ENCODE results near the gene GRID1. TPM values are rescaled to one million over a fixed set of nuclear protein-coding genes. Genes with fewer than 3 reads are reported as not detected.

The GRID1 gene
- total RNA-seq, 1 donor from 2014 or later = 0.20 TPM

DNA sequence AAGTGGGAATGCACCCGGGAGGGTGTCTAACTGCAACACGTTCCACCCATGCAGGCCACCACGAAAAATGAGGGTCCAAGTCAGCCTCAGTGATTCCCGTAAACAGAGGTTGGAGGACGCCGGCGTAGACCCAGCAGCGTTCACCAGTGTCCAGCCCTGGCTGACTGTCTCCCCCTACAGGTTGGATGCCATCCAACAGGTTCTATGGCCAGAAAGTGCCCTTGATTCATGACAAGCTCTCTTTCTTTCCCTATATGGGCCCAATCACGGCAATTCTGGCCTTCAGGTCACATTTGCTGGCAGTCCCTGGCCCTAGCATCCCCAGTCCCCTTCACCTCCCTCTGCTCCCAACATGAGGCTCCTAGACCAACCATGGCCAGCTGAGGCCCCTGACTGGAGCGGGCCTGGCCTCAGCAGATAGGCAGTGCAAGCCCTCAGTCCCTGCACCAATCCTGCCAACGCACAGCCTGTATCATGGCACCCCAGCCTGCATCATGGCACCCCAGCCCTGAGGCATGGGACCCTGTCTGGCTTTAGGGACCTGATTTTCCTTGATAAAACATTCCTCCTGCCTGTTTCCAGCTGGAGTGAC lies 227.4 kb downstream of the GRID1 start:
- DNase-seq (ENCODE audit: low read depth) = no peak

DNA sequence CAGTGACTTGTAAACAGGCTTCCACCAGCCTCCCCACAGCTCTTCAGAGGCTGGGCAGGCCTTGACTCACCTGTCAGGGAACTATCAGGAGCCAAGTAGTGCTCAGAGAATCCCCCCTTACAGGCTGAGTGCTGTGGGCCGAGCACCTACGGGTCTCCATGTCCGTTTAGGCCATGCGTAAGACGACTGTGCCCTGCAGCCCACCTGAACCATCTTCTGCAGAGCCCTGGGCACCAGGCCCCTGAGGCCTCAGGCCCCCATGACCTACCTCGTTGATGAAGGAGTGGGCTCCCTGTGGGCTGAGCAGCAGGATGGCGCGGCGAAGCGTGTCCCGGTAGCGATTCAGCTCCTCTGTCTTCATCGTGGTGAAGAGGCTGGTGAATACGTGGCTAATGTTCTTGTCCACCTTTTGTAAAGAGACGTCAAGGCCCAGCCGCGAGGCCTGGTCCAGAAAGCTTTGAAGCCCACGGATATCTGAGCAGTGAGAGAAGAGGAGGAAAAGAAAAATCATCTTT lies 228.0 kb downstream of the GRID1 start:
- no peak for DNase-seq (ENCODE audit: low read depth)

DNA sequence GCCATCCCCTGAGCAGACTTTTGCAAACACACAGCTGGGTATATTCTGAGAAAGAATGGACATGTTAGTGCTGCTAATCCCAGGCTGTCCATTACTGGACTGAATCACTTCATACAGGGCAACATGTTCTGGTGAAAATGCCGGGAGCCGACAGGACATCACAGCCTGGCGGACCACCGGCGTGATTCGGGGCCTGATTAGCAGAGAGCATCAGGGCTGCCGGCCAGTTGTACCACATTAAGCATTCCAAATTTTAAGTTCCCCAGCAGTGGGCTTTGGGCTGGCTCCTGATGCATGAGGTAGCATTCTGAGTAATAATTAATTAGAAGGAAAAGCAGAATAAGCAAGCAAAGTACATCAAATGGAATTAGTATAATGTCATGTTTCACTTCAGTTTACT lies 229.0 kb downstream of the GRID1 start:
- DNase-seq (ENCODE audit: low read depth) = no peak

DNA sequence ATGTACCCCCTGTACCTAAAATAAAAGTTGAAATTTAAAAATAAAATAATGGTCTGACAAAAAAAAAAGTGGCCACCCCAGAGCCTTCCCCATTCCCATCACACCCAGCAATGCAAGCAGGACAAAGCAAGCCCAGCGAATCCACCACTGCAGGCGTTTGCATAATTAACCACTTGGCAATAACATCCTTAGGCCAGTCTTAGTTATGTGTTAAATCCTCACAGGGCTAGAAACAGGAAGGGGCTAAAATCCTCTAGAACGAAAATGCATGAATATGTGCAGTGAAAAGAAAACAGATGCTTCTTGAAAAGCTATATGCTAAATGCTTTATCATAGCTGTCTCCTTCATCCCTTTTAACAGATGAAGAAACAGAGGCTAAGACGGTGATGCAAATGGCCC lies 229.7 kb downstream of the GRID1 start:
- DNase-seq (ENCODE audit: low read depth) = no peak

DNA sequence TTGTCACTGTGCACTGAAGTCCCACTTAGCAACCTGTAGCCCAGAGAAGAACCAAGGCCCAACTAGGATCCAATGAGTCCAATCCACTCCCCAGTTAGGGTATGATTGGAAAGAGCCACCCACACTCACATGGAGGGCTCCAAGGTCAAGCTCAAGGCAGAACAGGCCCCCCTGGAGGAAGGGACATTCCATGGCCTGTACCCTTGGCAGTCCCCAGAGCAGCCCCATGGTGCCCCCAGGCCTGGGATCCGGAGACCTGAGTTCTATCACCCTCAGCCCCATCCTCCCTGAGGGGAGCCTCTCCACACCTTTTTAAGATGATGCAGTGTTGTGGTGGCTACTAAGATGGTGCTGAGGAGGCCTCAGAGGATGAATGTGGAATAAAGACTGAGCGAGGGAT lies 231.4 kb downstream of the GRID1 start:
- no peak for DNase-seq (ENCODE audit: low read depth)

DNA sequence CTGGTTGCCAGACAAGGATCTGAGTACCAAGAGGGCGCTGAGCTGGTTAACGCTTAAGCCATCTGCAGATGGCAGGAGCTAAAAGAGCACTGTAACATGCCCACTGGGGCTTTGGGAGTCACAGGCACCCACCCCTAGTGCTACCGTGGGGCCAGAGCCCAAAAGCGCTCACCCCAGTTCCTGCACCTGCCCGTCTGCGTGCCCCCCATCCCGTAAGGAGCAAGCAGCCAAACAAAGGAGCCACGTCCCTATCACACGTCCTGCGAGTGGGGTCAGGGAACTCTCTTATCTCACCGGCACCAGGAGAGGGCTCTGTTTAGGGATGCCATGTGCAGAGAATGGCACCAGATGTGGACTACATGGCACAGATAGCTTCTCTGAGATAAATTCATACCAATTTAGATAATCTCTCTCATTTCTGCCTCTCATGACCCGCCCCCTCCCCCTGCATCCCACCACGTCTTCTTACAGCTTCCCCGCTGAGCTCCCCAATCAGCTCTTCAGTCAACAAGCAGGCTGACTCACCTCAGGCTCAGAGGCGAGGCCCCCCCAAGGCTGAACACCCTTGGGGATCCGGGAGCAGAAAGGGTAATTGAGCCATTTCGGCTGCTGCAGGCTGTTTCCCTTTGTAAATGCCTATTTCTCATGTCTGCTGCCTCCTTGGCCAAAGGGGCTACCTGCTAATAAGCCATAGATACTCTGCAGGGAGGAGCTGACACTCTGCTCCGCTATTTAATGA lies 235.7 kb downstream of the GRID1 start:
- no peak for DNase-seq (ENCODE audit: low read depth)

DNA sequence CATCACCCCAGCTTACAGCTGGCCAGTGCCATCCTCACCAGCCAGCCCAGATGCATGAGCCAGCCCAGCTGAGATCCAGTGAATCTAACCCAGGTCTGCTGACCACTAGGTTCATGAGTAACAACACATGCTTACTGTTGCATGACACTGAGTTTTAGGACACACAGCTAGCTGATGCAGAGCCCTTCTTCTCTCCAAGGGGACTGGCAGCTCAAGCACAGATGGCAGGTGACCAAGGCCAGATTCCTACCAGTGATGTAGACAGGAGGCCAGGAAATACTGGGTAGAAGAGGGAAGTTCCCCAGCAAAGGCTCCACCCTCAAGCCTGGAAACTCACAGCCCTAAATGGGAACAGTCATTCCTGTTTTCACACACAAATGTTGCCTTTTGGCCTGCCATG lies 236.6 kb downstream of the GRID1 start:
- DNase-seq (ENCODE audit: low read depth) = peak; percentile 0

DNA sequence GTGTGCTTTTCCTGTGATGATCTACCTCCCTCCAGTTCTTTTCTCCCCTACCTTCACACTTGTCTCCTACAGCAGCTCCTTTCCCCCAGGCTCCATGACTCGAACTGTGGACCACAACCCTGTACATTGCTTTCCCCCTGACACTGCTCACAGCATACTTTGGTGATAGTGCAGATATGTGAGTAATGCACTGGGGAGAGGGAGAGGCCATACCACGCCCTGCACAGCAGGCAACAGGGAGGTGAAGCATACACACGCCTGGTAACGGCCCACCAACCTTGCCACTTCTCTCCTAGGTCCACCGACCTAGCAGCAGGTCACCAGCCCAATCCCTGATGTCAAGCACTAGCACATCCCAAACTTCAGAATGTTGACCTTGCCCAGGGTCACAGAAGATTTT lies 238.2 kb downstream of the GRID1 start:
- DNase-seq (ENCODE audit: low read depth) = no peak

DNA sequence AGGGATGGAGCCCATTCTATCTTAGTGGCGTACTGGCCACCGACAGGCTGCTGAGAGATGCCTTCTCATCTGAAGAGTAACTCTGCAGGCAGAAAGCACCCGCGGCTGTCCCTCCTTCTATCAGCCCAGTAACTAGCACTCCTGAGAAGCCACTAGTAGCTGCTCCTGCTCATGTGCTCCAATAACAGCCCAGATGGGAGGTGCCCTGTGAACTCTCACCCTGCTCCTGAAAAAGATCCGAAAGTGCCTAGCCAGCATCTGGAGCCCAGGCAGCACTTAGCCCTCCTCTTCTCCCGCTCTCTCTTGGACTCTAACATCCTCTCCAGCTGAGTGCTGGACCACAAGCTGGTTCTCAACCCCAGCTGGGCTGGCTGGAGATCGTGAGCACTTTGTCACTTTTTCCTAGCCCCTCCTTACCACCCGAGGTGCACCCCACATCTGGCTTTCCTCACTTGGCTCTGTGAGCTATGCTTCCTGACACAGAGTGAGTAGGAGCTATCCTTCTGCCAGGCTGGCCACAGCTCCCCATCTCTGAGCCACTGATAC lies 239.2 kb downstream of the GRID1 start:
- DNase-seq (ENCODE audit: low read depth) = no peak

DNA sequence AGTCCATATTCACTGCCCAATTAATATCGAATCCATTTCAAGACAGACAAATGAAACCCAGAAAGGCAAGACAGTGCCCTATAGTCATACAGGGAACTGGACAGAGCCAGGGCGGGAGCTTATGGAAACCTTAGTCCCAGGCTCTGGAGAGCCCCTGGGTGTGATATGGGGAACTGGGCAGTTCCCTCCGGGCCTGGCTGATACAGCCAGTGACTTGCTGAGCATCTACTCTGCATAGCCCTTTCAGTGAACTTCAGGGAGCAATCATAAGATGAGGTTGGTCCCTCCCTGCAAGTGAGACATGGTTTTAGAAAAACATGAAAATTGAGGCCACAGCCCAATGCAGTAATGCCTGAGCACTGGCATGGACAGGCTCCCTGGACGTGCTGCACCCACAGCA lies 241.9 kb downstream of the GRID1 start:
- DNase-seq (ENCODE audit: low read depth) = no peak

DNA sequence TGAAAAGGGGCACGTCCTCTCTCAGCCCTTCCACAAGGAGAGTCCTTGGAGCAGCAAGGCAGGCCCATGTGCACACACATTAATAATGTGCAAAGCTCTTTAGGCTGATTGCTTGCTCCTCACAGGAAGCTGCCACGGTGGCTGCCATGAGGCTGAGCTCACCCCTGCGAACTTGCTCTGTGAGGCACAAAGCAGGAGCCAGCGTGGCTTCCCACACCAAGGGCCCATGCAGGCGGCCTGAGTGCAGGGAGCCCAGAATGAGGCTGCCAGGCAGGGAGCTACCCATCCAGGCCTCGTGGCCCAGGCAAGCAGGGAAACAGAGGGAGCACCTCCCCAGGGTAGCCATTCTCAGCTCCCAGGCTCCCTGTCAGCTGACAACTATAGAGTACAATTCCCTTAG lies 242.9 kb downstream of the GRID1 start:
- DNase-seq (ENCODE audit: low read depth) = no peak

DNA sequence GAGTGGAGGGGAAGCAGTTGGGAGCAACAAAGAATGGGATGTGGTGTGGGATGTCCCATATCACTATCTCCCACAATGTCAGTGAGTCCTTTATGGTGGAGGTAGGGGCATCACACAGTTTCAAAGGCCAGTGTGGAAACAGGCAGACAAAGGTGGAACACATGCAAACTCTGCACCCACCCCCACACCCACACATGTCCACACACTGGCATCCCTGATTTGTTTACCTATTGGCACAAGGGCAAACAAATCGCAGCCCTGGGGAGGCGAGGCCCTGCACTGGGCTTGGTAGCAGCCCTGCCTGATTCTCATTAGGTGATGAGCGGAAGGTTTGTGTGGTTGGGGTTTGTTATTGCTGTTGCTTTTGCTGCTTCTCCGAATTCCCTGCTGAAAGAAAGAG lies 243.3 kb downstream of the GRID1 start:
- DNase-seq (ENCODE audit: low read depth) = no peak

DNA sequence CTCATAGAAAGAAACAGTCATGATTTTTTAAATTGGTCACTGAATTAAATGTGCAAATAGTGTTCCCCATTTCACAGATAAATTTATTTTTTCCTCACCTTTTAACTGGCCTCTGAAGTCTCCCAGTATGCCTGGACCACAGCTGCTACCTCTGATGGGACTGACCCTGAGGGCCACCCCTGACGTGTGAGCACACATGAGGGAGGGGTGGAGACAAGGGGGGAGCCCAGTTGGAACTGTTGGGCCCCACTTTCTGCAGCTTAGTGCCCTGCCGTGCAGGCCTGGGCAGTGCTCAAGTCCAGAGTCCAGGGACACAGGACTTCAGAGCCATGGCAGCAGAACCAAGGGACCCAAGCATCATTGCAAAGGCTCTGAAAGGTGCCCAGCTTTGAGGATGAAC lies 243.9 kb downstream of the GRID1 start:
- DNase-seq (ENCODE audit: low read depth) = no peak

DNA sequence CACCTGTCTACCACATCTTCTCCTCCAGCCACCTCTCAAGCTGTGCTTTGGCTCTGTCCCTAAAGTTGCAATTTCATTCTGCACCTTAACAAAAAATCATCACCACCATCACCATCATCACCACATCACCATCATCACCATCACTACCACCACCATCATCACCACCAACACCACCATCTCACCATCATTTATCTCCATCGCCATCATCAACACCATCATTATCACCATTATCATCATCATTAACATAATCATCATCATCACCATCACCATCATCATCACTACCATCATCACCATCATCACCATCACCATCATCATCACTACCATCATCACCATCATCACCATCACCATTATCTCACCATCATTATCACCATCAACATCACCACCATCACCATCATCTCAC lies 245.4 kb downstream of the GRID1 start:
- no peak for DNase-seq (ENCODE audit: low read depth)

DNA sequence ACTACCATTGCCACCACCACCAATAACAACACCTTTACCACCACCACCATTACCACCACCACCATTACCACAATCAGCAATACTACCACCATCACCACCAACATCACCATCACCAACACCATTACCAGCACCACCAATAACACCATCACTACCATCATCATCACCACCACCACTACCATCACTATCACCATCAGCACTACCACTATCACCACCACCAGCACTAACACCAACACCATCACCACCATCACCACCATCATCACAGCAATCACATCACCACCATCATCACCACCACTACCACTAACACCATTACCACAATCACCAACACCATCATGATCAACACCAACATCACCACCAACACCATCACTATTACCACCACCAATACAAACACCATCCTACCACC lies 249.5 kb downstream of the GRID1 start:
- no peak for DNase-seq (ENCODE audit: low read depth)

DNA sequence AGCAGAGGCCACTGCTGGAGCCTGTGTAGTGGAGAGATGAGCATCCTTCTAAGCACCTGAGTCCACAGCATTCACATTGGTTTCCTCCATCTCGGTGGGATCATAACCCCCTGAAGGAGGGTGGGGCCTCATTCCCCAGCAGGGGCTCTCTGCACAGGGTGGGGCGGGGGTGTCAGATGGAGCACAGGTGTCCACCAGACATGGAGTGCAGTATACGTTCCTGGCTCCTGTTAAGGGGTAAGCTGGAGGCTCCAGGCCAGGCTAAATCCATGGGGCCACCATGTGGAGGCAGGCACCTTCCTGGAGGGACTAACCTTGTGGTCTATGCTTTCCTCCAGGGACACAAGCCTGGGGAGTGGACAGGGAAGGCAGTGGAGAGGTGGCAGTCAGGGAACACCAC lies 252.6 kb downstream of the GRID1 start:
- DNase-seq (ENCODE audit: low read depth) = no peak

DNA sequence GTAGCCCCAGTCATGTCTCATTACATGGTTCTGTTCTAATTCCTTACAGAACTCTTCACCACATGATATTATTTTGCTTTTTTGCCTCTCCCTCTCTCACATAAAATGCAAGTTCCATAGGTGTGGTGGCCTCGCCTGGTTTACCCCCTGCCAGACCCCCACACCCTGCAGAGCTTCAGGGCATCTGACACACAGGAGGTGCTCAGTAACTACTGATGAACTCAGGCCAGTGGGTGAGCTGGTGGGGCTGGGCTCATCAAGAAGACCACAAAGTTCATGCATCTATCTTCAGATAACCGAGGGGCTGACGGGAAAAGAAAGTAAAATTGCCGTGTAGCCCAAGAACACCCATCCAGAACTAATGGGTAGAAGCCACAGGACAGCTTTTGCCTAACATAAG lies 253.1 kb downstream of the GRID1 start:
- no peak for DNase-seq (ENCODE audit: low read depth)

DNA sequence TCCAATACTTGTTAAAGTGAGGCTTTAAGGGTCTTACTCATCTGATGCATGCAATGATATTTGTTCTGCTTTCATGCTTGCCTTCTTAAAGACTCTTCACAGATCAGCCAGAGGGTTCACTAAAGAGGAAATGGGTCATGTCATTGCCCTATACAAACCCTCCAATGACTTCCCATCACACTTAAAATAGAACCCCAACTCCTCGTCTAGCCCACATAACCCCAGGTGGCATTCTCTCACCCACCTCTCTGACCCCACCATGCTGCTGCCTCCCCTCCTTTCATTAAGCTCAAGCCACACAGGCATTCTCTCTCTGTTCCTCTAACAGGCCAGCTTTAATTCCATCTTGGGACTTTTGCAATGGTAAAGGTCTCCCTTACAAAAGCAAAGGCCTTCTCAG lies 253.6 kb downstream of the GRID1 start:
- no peak for DNase-seq (ENCODE audit: low read depth)

DNA sequence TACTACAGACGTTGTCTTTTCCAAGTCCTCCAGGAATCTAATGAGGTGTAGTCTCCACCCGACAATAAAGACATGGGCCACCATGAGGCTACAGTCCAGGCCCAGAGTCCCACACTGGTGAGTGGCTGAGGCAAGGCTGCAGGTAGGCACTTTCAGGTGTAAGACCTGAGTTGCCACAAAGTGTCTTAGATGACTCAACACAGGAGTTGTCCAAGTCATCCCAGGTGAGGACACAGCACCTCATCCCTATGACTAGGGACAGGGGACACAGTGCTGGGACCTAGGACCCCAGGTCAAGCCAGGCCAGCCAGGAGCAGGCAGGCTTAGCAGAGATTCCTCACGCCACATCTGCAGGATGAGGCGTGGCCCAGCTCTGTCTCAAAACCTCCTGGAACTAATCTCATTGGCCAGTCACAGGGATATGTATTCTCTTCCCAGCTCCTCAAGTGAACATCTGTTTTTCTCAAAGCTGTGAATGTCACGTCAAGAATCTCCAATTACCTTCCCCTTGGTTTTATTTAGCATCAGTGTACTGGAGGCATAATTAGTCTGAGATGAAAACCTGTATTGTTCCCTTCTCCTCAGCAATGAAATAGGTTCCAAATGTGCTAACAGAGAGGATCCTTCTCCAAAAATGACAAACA lies 254.6 kb downstream of the GRID1 start:
- no peak for DNase-seq (ENCODE audit: low read depth)

DNA sequence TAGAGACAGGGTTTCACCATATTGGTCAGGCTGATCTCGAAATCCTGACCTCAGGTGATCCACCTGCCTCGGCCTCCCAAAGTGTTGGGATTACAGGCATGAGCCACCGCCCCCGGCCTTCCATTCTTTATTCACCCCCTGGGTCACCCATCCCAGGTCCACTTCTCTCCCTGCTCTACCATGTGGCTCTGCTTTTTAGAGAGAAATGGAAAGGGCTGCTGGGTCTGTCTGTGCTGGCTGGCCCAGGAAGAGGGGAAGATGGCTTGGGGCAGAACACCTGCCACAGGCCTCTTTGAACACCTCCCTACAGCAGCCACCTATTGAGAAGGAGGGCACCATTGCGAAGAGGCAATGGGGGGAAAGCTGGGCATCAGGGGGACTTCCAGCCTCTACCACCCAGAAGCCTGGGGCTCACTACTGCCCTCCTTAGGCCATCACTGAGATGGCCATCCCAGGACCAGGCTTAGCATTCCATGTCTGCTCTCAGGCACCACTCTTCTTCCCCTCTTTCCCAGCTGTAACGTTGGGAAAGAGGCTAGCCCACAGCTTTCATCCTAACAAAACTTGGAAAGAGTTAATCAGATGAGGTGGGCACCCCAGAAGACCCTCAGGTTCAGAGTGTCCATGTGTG lies 256.3 kb downstream of the GRID1 start:
- no peak for DNase-seq (ENCODE audit: low read depth)

DNA sequence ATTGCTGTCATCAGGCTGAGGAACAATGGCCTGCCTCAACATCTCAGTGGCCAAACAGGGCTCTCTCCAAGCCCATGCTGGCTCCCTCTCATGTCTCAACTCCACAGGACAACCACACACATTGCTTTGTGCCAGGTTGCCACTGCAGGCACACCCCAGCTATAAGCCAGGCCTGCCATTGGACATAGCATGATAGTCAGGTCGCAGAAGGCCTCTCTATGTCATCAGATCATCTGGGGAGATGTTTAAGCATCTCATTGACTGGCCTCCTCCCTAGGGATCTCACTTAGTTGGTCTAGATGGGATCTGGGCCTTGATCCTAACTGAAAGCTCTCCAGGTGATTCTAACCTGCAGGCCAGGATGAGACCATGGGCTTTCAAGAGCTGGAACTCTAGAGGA lies 257.2 kb downstream of the GRID1 start:
- DNase-seq (ENCODE audit: low read depth) = no peak

DNA sequence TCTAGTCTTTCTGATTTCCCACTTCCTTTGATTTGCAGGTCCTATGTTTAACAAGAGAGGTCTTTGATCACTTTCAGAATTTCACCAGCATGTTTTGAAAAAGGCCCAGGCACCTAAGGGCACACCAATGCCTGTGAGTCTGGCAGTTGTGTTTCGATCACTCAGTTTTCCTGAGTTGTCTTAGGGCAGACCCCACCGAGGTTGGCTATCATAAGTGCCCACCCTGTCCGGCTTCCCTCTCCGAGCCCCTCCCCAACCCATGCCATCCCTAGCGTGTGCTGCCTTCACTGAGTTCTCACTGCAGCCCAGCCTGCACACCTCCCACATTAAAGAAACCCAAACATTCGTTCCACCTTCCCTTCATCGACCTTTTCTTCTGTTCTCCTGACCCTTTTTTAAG lies 257.9 kb downstream of the GRID1 start:
- DNase-seq (ENCODE audit: low read depth) = no peak
